Measurements from ENCODE around the gene ANGEL1. TPM values are rescaled to one million over a fixed set of nuclear protein-coding genes. Genes with fewer than 3 reads are reported as not detected.

ANGEL1 gene
- total and polyA plus RNA-seq, 2 donors (not counting 1 experiment from before 2014, with no cell fraction given), result 13.1 to 27.3 TPM

- no peak for TF ChIP-seq CTCF (IDR thresholded peaks at IDR 0.05)
- TF ChIP-seq EZH2 (IDR thresholded peaks at IDR 0.05; ENCODE audit: borderline replicate concordance, insufficient read depth, low read depth, low read length, poor library complexity, severe bottlenecking), result no peak
- H3K27ac Mint-ChIP-seq, result no peak overlapping the region
- no peaks in the 10 kb centered on the region for H3K9me3 Mint-ChIP-seq (ENCODE audit: insufficient read depth)
- Histone ChIP-seq H3K27me3 (replicated peaks in 1 of 4; ENCODE audit: control extremely low read depth in 1 of 4, control insufficient read depth in 3 of 4, insufficient read depth in 4 of 4, low read length in 3 of 4) (peaks cover 0 to 4% (median 0%) of the 10 kb centered on the region in 4 experiments), H3K4me2 (replicated peaks; ENCODE audit: low read depth, low read length, poor library complexity, severe bottlenecking) (no peak overlapping the region), H3K9ac (ENCODE audit: low read length) (no peak overlapping the region), H3K79me2 (ENCODE audit: control insufficient read depth, insufficient read depth, low read length) (no peaks in the 10 kb centered on the region), H2AFZ (ENCODE audit: insufficient read depth, low read depth, low read length, poor library complexity, severe bottlenecking) (no peak overlapping the region), H3K27ac (ENCODE audit: low read length in 2 of 2) (no peak overlapping the region), H3K4me1 (ENCODE audit: control insufficient read depth in 2 of 2, insufficient read depth in 2 of 2, low read length in 2 of 2) (no peaks in the 10 kb centered on the region), H3K9me3 (ENCODE audit: control extremely low read depth in 1 of 3, control insufficient read depth in 2 of 3, insufficient read depth in 1 of 3, low read length in 2 of 3) (no peaks in the 10 kb centered on the region), H3K36me3 (replicated peaks in 1 of 2; ENCODE audit: control extremely low read depth in 1 of 2, control insufficient read depth in 1 of 2, extremely low read depth in 1 of 2, insufficient read depth in 2 of 2, low read length in 1 of 2) (no peaks in the 10 kb centered on the region), H4K20me1 (ENCODE audit: control insufficient read depth, insufficient read depth, low read length, poor library complexity, severe bottlenecking) (no peaks in the 10 kb centered on the region), H3K4me3 (ENCODE audit: control extremely low read depth in 1 of 5, extremely low read depth in 1 of 5, insufficient read depth in 1 of 5, low read depth in 2 of 5, low read length in 4 of 5) (no peak overlapping the region)
- ChIA-PET POLR2A (no interaction called here), CTCF (no interaction called here)
- DNase-seq (no peak), ATAC-seq (ENCODE audit: low read depth) (no peak)
- H3K4me3 Mint-ChIP-seq, result no peak overlapping the region
- H3K4me1 Mint-ChIP-seq, result no peaks in the 10 kb centered on the region
- intact Hi-C loops (cut with micrococcal nuclease), result no loop called here
- H3K27me3 Mint-ChIP-seq, result peaks cover 26% of the 10 kb centered on the region
- WGBS (ENCODE audit: insufficient coverage), result 100% methylated on average over 1 of the region's 2 CpGs
Observed at GRCh38 chr14:76855066-76855465, 42.4 kb upstream of the ANGEL1 start.

- ATAC-seq (ENCODE audit: low read depth), result no peak
- WGBS (ENCODE audit: insufficient coverage), result 94% methylated on average over 4 of the region's 6 CpGs
- no peak overlapping the region for H3K4me3 ChIP-seq (ENCODE audit: control extremely low read depth in 1 of 5, extremely low read depth in 1 of 5, insufficient read depth in 1 of 5, low read depth in 2 of 5, low read length in 4 of 5)
- no peak overlapping the region for H3K27ac Mint-ChIP-seq
- ChIA-PET CTCF (interaction anchor here (0.6 kb wide), 1 partner anchor 316 kb away, joined by 4 read pairs; no protein-coding TSS in a partner anchor), POLR2A (no interaction called here)
- H3K4me3 Mint-ChIP-seq, result no peak overlapping the region
- no peaks in the 10 kb centered on the region for H3K79me2 ChIP-seq (ENCODE audit: control insufficient read depth, insufficient read depth, low read length)
- H3K27ac ChIP-seq (ENCODE audit: low read length in 2 of 2), result no peak overlapping the region
- no peaks in the 10 kb centered on the region for H3K36me3 ChIP-seq (replicated peaks in 1 of 2; ENCODE audit: control extremely low read depth in 1 of 2, control insufficient read depth in 1 of 2, extremely low read depth in 1 of 2, insufficient read depth in 2 of 2, low read length in 1 of 2)
- TF ChIP-seq CTCF (IDR thresholded peaks at IDR 0.05), result no peak
- TF ChIP-seq EZH2 (IDR thresholded peaks at IDR 0.05; ENCODE audit: borderline replicate concordance, insufficient read depth, low read depth, low read length, poor library complexity, severe bottlenecking), result no peak
- peaks cover 20% of the 10 kb centered on the region for H3K27me3 Mint-ChIP-seq
- intact Hi-C loops (cut with micrococcal nuclease), result no loop called here
- no peak overlapping the region for H3K9ac ChIP-seq (ENCODE audit: low read length)
- H3K4me1 Mint-ChIP-seq, result peaks cover 19% of the 10 kb centered on the region
- no peak overlapping the region for H2AFZ ChIP-seq (ENCODE audit: insufficient read depth, low read depth, low read length, poor library complexity, severe bottlenecking)
- no peaks in the 10 kb centered on the region for H3K27me3 ChIP-seq (replicated peaks in 1 of 4; ENCODE audit: control extremely low read depth in 1 of 4, control insufficient read depth in 3 of 4, insufficient read depth in 4 of 4, low read length in 3 of 4)
- no peaks in the 10 kb centered on the region for H3K9me3 Mint-ChIP-seq (ENCODE audit: insufficient read depth)
- H3K4me2 ChIP-seq (replicated peaks; ENCODE audit: low read depth, low read length, poor library complexity, severe bottlenecking), result no peak overlapping the region
- H3K9me3 ChIP-seq (ENCODE audit: control extremely low read depth in 1 of 3, control insufficient read depth in 2 of 3, insufficient read depth in 1 of 3, low read length in 2 of 3), result peaks cover 0 to 6% (median 0%) of the 10 kb centered on the region in 3 donors
- no peaks in the 10 kb centered on the region for H4K20me1 ChIP-seq (ENCODE audit: control insufficient read depth, insufficient read depth, low read length, poor library complexity, severe bottlenecking)
- H3K4me1 ChIP-seq (ENCODE audit: control insufficient read depth in 2 of 2, insufficient read depth in 2 of 2, low read length in 2 of 2), result peaks cover 11 to 13% of the 10 kb centered on the region in 2 donors
- DNase-seq, result no peak
Observed at GRCh38 chr14:76848879-76849278, 36.2 kb upstream of the ANGEL1 start.

All from B cell (primary cell).